ENCODE data around the gene RTTN.

RTTN gene

DNA sequence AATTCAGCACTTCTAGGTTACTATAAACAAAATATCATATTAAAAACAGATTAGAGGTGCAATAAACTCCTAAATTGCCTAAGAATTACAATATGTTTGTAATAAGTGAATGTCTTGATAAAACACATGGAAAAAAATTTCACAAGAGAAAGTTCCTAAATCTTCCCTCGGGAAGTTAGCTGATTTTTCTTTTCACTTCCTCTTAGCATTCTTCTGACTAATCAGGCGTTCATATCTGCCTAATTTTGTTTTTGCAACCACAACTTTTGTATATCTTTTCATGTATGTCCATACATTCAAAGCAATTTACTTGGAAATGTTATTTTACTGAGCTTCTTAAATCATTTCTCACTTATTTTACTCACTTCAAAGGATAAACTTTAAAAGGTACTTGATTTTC, 88.5 kb downstream of the RTTN start:
- Histone ChIP-seq H4K91ac (ENCODE audit: low read depth, low read length) (no peak overlapping the region), H3K4me3 (ENCODE audit: low read depth, low read length) (no peak overlapping the region), H3K9ac (ENCODE audit: low read length) (no peak overlapping the region), H3K27me3 (ENCODE audit: insufficient read depth, low read length) (no peaks in the 10 kb centered on the region), H3K4ac (ENCODE audit: low read depth, low read length) (no peak overlapping the region), H3K4me2 (ENCODE audit: low read length) (no peak overlapping the region), H3K18ac (ENCODE audit: low read length) (no peak overlapping the region), H3K14ac (ENCODE audit: low read length) (no peak overlapping the region), H2BK5ac (ENCODE audit: low read depth, low read length, poor library complexity) (no peak overlapping the region), H3K4me1 (ENCODE audit: control insufficient read depth in 1 of 2, insufficient read depth in 2 of 2, low read length in 2 of 2) (no peaks in the 10 kb centered on the region), H3K9me3 (ENCODE audit: insufficient read depth, low read depth, low read length) (no peaks in the 10 kb centered on the region), H4K8ac (ENCODE audit: low read depth, low read length) (no peak overlapping the region), H2AK5ac (ENCODE audit: low read length) (no peak overlapping the region), H3K79me1 (ENCODE audit: low read length) (no peaks in the 10 kb centered on the region), H3K23ac (ENCODE audit: low read length) (no peak overlapping the region), H2AFZ (ENCODE audit: insufficient read depth, low read length, poor library complexity) (no peak overlapping the region), H3K27ac (ENCODE audit: low read depth, low read length) (no peak overlapping the region), H2BK120ac (ENCODE audit: insufficient read depth, low read length, poor library complexity) (no peak overlapping the region), H3K36me3 (ENCODE audit: control insufficient read depth in 1 of 2, insufficient read depth in 2 of 2, low read length in 2 of 2) (no peaks in the 10 kb centered on the region), H4K12ac (ENCODE audit: low read depth, low read length) (no peak overlapping the region), H2BK12ac (ENCODE audit: low read length) (no peak overlapping the region), H3K79me2 (ENCODE audit: control insufficient read depth, insufficient read depth, low read length, poor library complexity) (no peaks in the 10 kb centered on the region)
- no CpG with 5 or more reads among the region's 2 CpGs for WGBS (ENCODE audit: extremely low coverage, insufficient coverage, insufficient read length)
- DNase-seq, result no peak

GRCh38 chr18:70113511-70113910, 92.0 kb downstream of the RTTN start:
- no peak overlapping the region for H3K18ac ChIP-seq (ENCODE audit: low read length)
- no peak overlapping the region for H3K14ac ChIP-seq (ENCODE audit: low read length)
- H4K91ac ChIP-seq (ENCODE audit: low read depth, low read length), result no peak overlapping the region
- no peak overlapping the region for H2BK5ac ChIP-seq (ENCODE audit: low read depth, low read length, poor library complexity)
- no peak overlapping the region for H2AK5ac ChIP-seq (ENCODE audit: low read length)
- no peak overlapping the region for H3K4me3 ChIP-seq (ENCODE audit: low read depth, low read length)
- H3K4me1 ChIP-seq (ENCODE audit: control insufficient read depth in 1 of 2, insufficient read depth in 2 of 2, low read length in 2 of 2), result no peaks in the 10 kb centered on the region
- no peak overlapping the region for H3K4ac ChIP-seq (ENCODE audit: low read depth, low read length)
- WGBS (ENCODE audit: extremely low coverage, insufficient coverage, insufficient read length), result no CpG with 5 or more reads among the region's 1 CpG
- no peak overlapping the region for H3K9ac ChIP-seq (ENCODE audit: low read length)
- H3K36me3 ChIP-seq (ENCODE audit: control insufficient read depth in 1 of 2, insufficient read depth in 2 of 2, low read length in 2 of 2), result peaks cover 10 to 14% of the 10 kb centered on the region in 2 experiments
- H3K4me2 ChIP-seq (ENCODE audit: low read length), result no peak overlapping the region
- no peaks in the 10 kb centered on the region for H3K9me3 ChIP-seq (ENCODE audit: insufficient read depth, low read depth, low read length)
- H4K8ac ChIP-seq (ENCODE audit: low read depth, low read length), result no peak overlapping the region
- no peaks in the 10 kb centered on the region for H3K27me3 ChIP-seq (ENCODE audit: insufficient read depth, low read length)
- no peaks in the 10 kb centered on the region for H3K79me1 ChIP-seq (ENCODE audit: low read length)
- no peak overlapping the region for H4K12ac ChIP-seq (ENCODE audit: low read depth, low read length)
- H3K27ac ChIP-seq (ENCODE audit: low read depth, low read length), result no peak overlapping the region
- H3K79me2 ChIP-seq (ENCODE audit: control insufficient read depth, insufficient read depth, low read length, poor library complexity), result no peaks in the 10 kb centered on the region
- H3K23ac ChIP-seq (ENCODE audit: low read length), result no peak overlapping the region
- H2AFZ ChIP-seq (ENCODE audit: insufficient read depth, low read length, poor library complexity), result no peak overlapping the region
- no peak overlapping the region for H2BK12ac ChIP-seq (ENCODE audit: low read length)
- H2BK120ac ChIP-seq (ENCODE audit: insufficient read depth, low read length, poor library complexity), result no peak overlapping the region
- DNase-seq, result no peak

DNA sequence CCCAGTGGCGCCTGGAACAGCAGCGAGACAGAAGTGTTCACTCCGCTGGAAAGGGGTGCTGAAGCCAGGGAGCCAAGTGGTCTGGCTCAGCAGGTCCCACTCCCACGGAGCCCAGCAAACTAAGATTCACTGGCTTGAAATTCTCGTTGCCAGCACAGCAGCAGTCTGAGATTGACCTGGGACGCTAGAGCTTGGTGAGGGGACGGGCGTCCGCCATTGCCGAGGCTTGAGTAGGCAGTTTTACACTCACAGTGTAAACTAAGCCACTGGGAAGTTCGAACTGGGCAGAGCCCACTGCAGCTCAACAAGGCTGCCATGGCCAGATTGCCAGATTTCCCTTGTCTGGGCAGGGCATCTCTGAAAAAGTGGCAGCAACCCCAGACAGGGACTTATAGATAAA, 94.8 kb downstream of the RTTN start:
- Histone ChIP-seq H3K36me3 (ENCODE audit: control insufficient read depth in 1 of 2, insufficient read depth in 2 of 2, low read length in 2 of 2) (peaks cover 12 to 17% of the 10 kb centered on the region in 2 experiments), H3K4ac (ENCODE audit: low read depth, low read length) (no peak overlapping the region), H4K91ac (ENCODE audit: low read depth, low read length) (no peak overlapping the region), H3K23ac (ENCODE audit: low read length) (no peak overlapping the region), H2BK120ac (ENCODE audit: insufficient read depth, low read length, poor library complexity) (no peak overlapping the region), H3K18ac (ENCODE audit: low read length) (no peak overlapping the region), H2BK5ac (ENCODE audit: low read depth, low read length, poor library complexity) (no peak overlapping the region), H3K14ac (ENCODE audit: low read length) (no peak overlapping the region), H3K79me1 (ENCODE audit: low read length) (no peaks in the 10 kb centered on the region), H3K27me3 (ENCODE audit: insufficient read depth, low read length) (no peaks in the 10 kb centered on the region), H3K27ac (ENCODE audit: low read depth, low read length) (no peak overlapping the region), H2BK12ac (ENCODE audit: low read length) (no peak overlapping the region), H2AFZ (ENCODE audit: insufficient read depth, low read length, poor library complexity) (no peak overlapping the region), H3K4me2 (ENCODE audit: low read length) (no peak overlapping the region), H3K79me2 (ENCODE audit: control insufficient read depth, insufficient read depth, low read length, poor library complexity) (no peaks in the 10 kb centered on the region), H4K8ac (ENCODE audit: low read depth, low read length) (no peak overlapping the region), H3K9me3 (ENCODE audit: insufficient read depth, low read depth, low read length) (no peaks in the 10 kb centered on the region), H2AK5ac (ENCODE audit: low read length) (no peak overlapping the region), H4K12ac (ENCODE audit: low read depth, low read length) (no peak overlapping the region), H3K4me3 (ENCODE audit: low read depth, low read length) (no peak overlapping the region), H3K4me1 (ENCODE audit: control insufficient read depth in 1 of 2, insufficient read depth in 2 of 2, low read length in 2 of 2) (no peaks in the 10 kb centered on the region), H3K9ac (ENCODE audit: low read length) (no peak overlapping the region)
- WGBS (ENCODE audit: extremely low coverage, insufficient coverage, insufficient read length), result no CpG with 5 or more reads among the region's 11 CpGs
- no peak for DNase-seq

DNA sequence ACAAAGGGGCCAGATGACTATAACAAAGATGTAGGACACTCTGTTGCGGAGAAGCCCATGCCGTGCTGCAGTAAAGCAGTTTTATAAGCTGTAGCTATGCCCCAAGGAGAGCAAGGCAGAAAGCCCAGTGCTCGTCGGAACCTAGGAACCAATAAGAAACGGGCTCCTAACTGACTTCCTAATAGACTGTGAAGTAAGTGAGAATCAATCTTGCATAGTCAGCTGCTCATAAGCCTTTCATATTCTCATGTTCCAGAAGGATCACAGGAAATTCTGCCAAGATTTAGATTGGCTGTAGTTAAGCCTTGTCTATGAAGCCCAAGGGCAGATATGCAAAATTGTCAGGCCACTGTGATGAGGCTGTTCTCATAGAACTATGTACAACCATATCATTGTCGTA, 98.4 kb downstream of the RTTN start:
- WGBS (ENCODE audit: extremely low coverage, insufficient coverage, insufficient read length), result no CpG with 5 or more reads among the region's 6 CpGs
- Histone ChIP-seq H3K4ac (ENCODE audit: low read depth, low read length) (no peak overlapping the region), H4K91ac (ENCODE audit: low read depth, low read length) (no peak overlapping the region)

More for the DNA sequence above, 98.4 kb downstream of the RTTN start:
- Histone ChIP-seq H3K9me3 (ENCODE audit: insufficient read depth, low read depth, low read length) (peaks cover 8% of the 10 kb centered on the region), H4K8ac (ENCODE audit: low read depth, low read length) (no peak overlapping the region), H2AFZ (ENCODE audit: insufficient read depth, low read length, poor library complexity) (no peak overlapping the region), H2BK120ac (ENCODE audit: insufficient read depth, low read length, poor library complexity) (no peak overlapping the region), H2BK5ac (ENCODE audit: low read depth, low read length, poor library complexity) (no peak overlapping the region), H3K18ac (ENCODE audit: low read length) (no peak overlapping the region), H3K14ac (ENCODE audit: low read length) (no peak overlapping the region), H3K36me3 (ENCODE audit: control insufficient read depth in 1 of 2, insufficient read depth in 2 of 2, low read length in 2 of 2) (peaks cover 22 to 25% of the 10 kb centered on the region in 2 experiments), H3K79me2 (ENCODE audit: control insufficient read depth, insufficient read depth, low read length, poor library complexity) (no peaks in the 10 kb centered on the region), H3K4me1 (ENCODE audit: control insufficient read depth in 1 of 2, insufficient read depth in 2 of 2, low read length in 2 of 2) (no peaks in the 10 kb centered on the region), H2AK5ac (ENCODE audit: low read length) (no peak overlapping the region), H3K23ac (ENCODE audit: low read length) (no peak overlapping the region), H3K4me3 (ENCODE audit: low read depth, low read length) (no peak overlapping the region), H3K27ac (ENCODE audit: low read depth, low read length) (no peak overlapping the region), H3K79me1 (ENCODE audit: low read length) (no peaks in the 10 kb centered on the region), H2BK12ac (ENCODE audit: low read length) (no peak overlapping the region), H4K12ac (ENCODE audit: low read depth, low read length) (no peak overlapping the region), H3K9ac (ENCODE audit: low read length) (no peak overlapping the region), H3K4me2 (ENCODE audit: low read length) (no peak overlapping the region), H3K27me3 (ENCODE audit: insufficient read depth, low read length) (no peaks in the 10 kb centered on the region)
- no peak for DNase-seq
